OCI-LY3 (cell line): Measurements from ENCODE around the gene KLF11.

Source experiments
- EZH2phosphoT487 ChIP-seq: fragments of 200-600 bp; shearing (Covaris generic); IDR thresholded peaks from 2 replicates; pipeline ENCODE4 v1.6.1; 2018; ENCODE audit warnings: antibody characterized with exemption, mixed run types, low read depth
- TF ChIP-seq, protein P1 (sequence below): fragments of 200-600, 300-600 bp; sonication (generic); IDR thresholded peaks from 2 replicates; pipeline ENCODE4 v1.5.1; 2014; ENCODE audit warnings: antibody characterized with exemption, low read length, low read depth

DNA sequence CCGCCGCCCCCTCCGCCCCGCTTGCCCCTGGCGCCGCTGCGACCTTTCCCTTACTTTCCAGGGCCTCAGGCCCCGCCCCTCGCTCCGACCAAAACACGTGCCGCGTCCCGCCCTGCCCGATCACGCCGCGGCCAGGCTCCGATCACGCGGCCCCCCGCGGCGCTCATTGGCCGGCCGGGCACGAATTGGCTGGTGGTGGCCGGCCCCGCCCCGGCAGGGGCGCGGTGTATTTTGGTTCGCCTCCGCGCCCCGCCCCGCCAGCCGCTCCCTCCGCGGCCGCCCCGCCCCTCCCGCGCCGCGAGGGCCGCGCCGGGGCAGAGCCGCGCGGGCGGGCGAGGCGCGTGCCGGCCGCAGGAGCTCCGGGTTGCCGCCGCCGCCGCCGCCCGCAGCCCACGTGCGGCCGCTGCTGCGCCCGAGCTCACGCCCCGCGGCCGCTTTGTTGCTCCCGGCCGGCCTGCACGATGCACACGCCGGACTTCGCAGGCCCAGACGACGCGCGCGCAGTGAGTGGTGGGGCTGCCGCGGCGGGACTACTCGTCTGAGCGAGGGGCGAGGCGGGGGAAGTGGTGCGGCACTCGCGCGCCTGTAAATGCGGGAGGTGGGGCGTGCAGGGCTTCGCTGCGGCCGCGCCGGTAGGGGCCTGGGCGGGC lies at the start of gene KLF11:
- TF ChIP-seq, protein P1, sequence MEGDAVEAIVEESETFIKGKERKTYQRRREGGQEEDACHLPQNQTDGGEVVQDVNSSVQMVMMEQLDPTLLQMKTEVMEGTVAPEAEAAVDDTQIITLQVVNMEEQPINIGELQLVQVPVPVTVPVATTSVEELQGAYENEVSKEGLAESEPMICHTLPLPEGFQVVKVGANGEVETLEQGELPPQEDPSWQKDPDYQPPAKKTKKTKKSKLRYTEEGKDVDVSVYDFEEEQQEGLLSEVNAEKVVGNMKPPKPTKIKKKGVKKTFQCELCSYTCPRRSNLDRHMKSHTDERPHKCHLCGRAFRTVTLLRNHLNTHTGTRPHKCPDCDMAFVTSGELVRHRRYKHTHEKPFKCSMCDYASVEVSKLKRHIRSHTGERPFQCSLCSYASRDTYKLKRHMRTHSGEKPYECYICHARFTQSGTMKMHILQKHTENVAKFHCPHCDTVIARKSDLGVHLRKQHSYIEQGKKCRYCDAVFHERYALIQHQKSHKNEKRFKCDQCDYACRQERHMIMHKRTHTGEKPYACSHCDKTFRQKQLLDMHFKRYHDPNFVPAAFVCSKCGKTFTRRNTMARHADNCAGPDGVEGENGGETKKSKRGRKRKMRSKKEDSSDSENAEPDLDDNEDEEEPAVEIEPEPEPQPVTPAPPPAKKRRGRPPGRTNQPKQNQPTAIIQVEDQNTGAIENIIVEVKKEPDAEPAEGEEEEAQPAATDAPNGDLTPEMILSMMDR: no peak
- TF ChIP-seq EZH2phosphoT487: no peak
